CD8-positive, alpha-beta memory T cell (primary cell): ENCODE results near the gene HSPA14. TPM values are rescaled to one million over a fixed set of nuclear protein-coding genes. Genes with fewer than 3 reads are reported as not detected.
A peak's percentile ranks its signal among the peaks of the same experiment; 100 is the strongest.
"Not testable (repeated sequence)": the region's sequence is repeated elsewhere in the genome, so short reads cannot be mapped to it uniquely, and the experiment has no call there.

Experiments
- CTCF ChIA-PET: fragments of 350-600 bp; sonication (Branson Sonifier 250); formaldehyde crosslinking; loops from one replicate; lab custom pipeline; 2021; ENCODE audit warnings: antibody characterized with exemption; lab: Charles Lee
- POLR2A ChIA-PET: fragments of 350-600 bp; sonication (Branson Sonifier 250); formaldehyde crosslinking; loops from one replicate; lab custom pipeline; 2021; ENCODE audit warnings: antibody characterized with exemption; lab: Charles Lee
- DNase-seq, 5 donors: peaks; one replicate each; pipeline versions ENCODE4 v3.0.0 to v3.0.0-alpha.2; 2020 to 2022; ENCODE audit warnings: mixed read lengths in 1 of 5
- H3K27ac ChIP-seq: one replicate; pipeline ENCODE4 v1.7.0; 2013; ENCODE audit warnings: low read depth, mild to moderate bottlenecking, low read length, moderate library complexity
- H3K27me3 ChIP-seq: 2 replicates; pipeline ENCODE4 v1.7.0; 2013; ENCODE audit warnings: low read length, mild to moderate bottlenecking; ENCODE audit not compliant: insufficient read depth, poor library complexity, severe bottlenecking
- H3K36me3 ChIP-seq: 2 replicates; pipeline ENCODE4 v1.7.0; 2013; ENCODE audit warnings: mild to moderate bottlenecking, low read length, moderate library complexity; ENCODE audit not compliant: insufficient read depth
- H3K4me1 ChIP-seq: 2 replicates; pipeline ENCODE4 v1.7.0; 2013; ENCODE audit warnings: mild to moderate bottlenecking, low read length, moderate library complexity; ENCODE audit not compliant: insufficient read depth
- H3K4me3 ChIP-seq: 2 replicates; pipeline ENCODE4 v1.7.0; 2013; ENCODE audit warnings: mild to moderate bottlenecking, low read length
- H3K9me3 ChIP-seq: 2 replicates; pipeline ENCODE4 v1.7.0; 2013; ENCODE audit warnings: mild to moderate bottlenecking, low read length
- H3K27ac Mint-ChIP-seq, 8 donors: one replicate each; pipeline ENCODE4 v1.8.0; 2020 to 2021; ENCODE audit warnings: mixed read lengths in 8 of 8, mild to moderate bottlenecking in 6 of 8, inconsistent platforms in 3 of 8, moderate library complexity in 3 of 8
- H3K27me3 Mint-ChIP-seq, 2 donors: one replicate each; pipeline ENCODE4 v1.8.0; 2020 to 2021; ENCODE audit warnings: mixed read lengths in 2 of 2, mild to moderate bottlenecking in 1 of 2, moderate library complexity in 1 of 2
- H3K36me3 Mint-ChIP-seq, 3 donors: one replicate each; pipeline ENCODE4 v1.8.0; 2020 to 2021; ENCODE audit warnings: mixed read lengths in 3 of 3, inconsistent platforms in 1 of 3, mild to moderate bottlenecking in 1 of 3
- H3K4me1 Mint-ChIP-seq, 3 donors: one replicate each; pipeline ENCODE4 v1.8.0; 2020 to 2021; ENCODE audit warnings: mixed read lengths in 3 of 3, inconsistent platforms in 1 of 3, mild to moderate bottlenecking in 1 of 3
- H3K4me3 Mint-ChIP-seq, 7 donors: one replicate each; pipeline ENCODE4 v1.8.0; 2020 to 2021; ENCODE audit warnings: mixed read lengths in 7 of 7, mild to moderate bottlenecking in 6 of 7, moderate library complexity in 4 of 7, inconsistent platforms in 2 of 7
- H3K9me3 Mint-ChIP-seq, 5 donors: one replicate each; pipeline ENCODE4 v1.8.0; 2020 to 2022; ENCODE audit warnings: mixed read lengths in 5 of 5, mild to moderate bottlenecking in 3 of 5, moderate library complexity in 2 of 5, inconsistent platforms in 1 of 5
- polyA plus RNA-seq: library from polyadenylated mRNA; unstranded; fragments of 300-500 nt; fragmentation: Illumina TruSeq; gene quantifications from one replicate; pipeline ENCODE4 v1.2.3, GENCODE V29; 2021
- total RNA-seq, 2 experiments: library from RNA; stranded (reverse); gene quantifications; one replicate each; pipeline ENCODE4 v1.2.3, GENCODE V29; 2021

Gene HSPA14
- total and polyA plus RNA-seq, 3 experiments from 2014 or later, result 20.0 to 45.5 (median 43.3) TPM

- Histone ChIP-seq H3K27ac (no peak overlapping the region), H3K36me3 (no peaks in the 10 kb centered on the region), H3K9me3 (no peaks in the 10 kb centered on the region), H3K4me3 (no peak overlapping the region), H3K4me1 (peaks cover 9% of the 10 kb centered on the region), H3K27me3 (no peaks in the 10 kb centered on the region)
- no peak for DNase-seq
- ChIA-PET POLR2A (no interaction called here), CTCF (no interaction called here)
- Mint-ChIP-seq H3K4me3 (peak overlapping the region in 4 of 7 donors; percentile 47 to 84 (median 66)), H3K27ac (peak overlapping the region in 1 of 8 donors; percentile 95), H3K4me1 (peaks cover 3 to 22% (median 20%) of the 10 kb centered on the region in 3 donors), H3K36me3 (peaks cover 0 to 4% (median 0%) of the 10 kb centered on the region in 3 donors), H3K9me3 (no peaks in the 10 kb centered on the region), H3K27me3 (no peaks in the 10 kb centered on the region)
Observed at GRCh38 chr10:14812271-14812670, 25.8 kb upstream of the HSPA14 start.

DNA sequence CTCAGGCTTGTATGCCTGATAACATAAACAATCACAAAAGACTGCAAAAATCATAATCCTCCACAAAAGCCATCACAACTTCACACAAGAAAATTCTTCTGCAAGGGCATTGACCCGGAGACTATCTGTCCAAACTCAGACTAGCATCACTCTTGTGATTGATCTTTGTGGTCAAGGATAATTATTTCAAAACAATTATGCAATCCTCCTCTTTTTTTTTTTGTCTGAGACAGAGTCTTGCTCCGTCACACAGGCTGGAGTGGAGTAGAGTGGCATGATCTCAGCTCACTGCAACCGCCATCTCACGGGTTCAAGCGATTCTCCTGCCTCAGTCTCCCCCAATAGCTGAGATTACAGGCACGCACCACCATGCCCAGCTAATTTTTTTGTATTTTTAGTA, 22.4 kb upstream of the HSPA14 start:
- Histone ChIP-seq H3K27me3 (no peaks in the 10 kb centered on the region), H3K4me3 (no peak overlapping the region), H3K9me3 (no peaks in the 10 kb centered on the region), H3K36me3 (no peaks in the 10 kb centered on the region), H3K27ac (no peak overlapping the region), H3K4me1 (peaks cover 9% of the 10 kb centered on the region)
- DNase-seq, result no peak
- no peaks in the 10 kb centered on the region for H3K9me3 Mint-ChIP-seq
- peaks cover 0 to 4% (median 0%) of the 10 kb centered on the region in 3 donors for H3K36me3 Mint-ChIP-seq
- no peaks in the 10 kb centered on the region for H3K27me3 Mint-ChIP-seq
- H3K4me3 Mint-ChIP-seq, result no peak overlapping the region
- CTCF ChIA-PET, result no interaction called here
- POLR2A ChIA-PET, result no interaction called here
- peaks cover 3 to 22% (median 20%) of the 10 kb centered on the region in 3 donors for H3K4me1 Mint-ChIP-seq
- no peak overlapping the region for H3K27ac Mint-ChIP-seq

GRCh38 chr10:14816717-14817116, 21.4 kb upstream of the HSPA14 start:
- peaks cover 3 to 16% (median 16%) of the 10 kb centered on the region in 3 donors for H3K4me1 Mint-ChIP-seq
- H3K4me3 Mint-ChIP-seq, H3K27me3 ChIP-seq, H3K27ac ChIP-seq, H3K4me1 ChIP-seq, H3K36me3 ChIP-seq, H3K9me3 ChIP-seq, H3K27me3 Mint-ChIP-seq, DNase-seq, H3K9me3 Mint-ChIP-seq, POLR2A ChIA-PET, H3K27ac Mint-ChIP-seq, H3K36me3 Mint-ChIP-seq, H3K4me3 ChIP-seq: not testable (repeated sequence)
- CTCF ChIA-PET, result interaction anchor here (0.7 kb wide), 1 partner anchor 259 kb away, joined by 5 read pairs; no protein-coding TSS in a partner anchor

DNA sequence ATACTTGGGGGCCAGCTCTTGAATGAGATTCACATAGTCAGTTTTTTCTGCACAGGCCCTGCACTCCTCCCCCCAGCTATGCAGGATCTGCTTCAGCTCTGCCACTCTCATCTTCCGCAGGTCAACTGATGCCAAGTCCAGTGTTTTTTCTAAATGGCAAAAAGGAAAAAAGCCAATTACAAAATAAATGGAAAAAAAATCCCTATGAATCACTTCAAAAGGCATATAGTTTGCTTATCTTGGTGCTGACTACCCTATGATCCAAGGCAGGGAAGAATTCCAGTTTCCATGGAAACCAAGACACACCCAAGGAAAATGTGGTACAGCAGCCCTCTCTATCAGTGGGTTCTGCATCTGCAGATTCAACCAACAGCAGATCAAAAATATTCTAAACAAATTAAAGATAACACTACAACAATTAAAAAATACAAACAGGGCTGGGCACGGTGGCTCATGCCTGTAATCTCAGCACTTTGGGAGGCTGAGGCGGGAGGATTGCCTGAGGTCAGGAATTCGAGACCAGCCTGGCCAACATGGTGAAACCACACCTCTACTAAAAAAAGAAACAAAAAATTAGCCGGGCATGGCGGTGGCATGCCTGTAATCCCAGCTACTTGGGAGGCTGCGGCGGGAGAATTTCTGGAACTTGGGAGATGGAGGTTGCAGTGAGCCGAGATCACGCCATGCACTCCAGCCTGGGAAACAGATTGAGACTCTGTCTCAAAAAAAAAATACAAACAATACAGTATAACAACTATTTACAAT, 17.9 kb upstream of the HSPA14 start:
- ChIA-PET CTCF (interaction anchor here (0.8 to 0.9 kb wide), 2 partner anchors 321 to 332 kb away, joined by 3 read pairs; no protein-coding TSS in a partner anchor), POLR2A (no interaction called here)
- no peaks in the 10 kb centered on the region for H3K9me3 Mint-ChIP-seq
- peaks cover 0 to 4% (median 0%) of the 10 kb centered on the region in 3 donors for H3K36me3 Mint-ChIP-seq
- no peaks in the 10 kb centered on the region for H3K27me3 ChIP-seq
- H3K4me3 Mint-ChIP-seq, result no peak overlapping the region
- no peak overlapping the region for H3K4me3 ChIP-seq
- no peaks in the 10 kb centered on the region for H3K36me3 ChIP-seq
- H3K4me1 Mint-ChIP-seq, result peaks cover 0 to 6% (median 3%) of the 10 kb centered on the region in 3 donors
- no peaks in the 10 kb centered on the region for H3K9me3 ChIP-seq
- H3K27ac ChIP-seq, result no peak overlapping the region
- H3K4me1 ChIP-seq, result no peaks in the 10 kb centered on the region
- no peak for DNase-seq
- H3K27ac Mint-ChIP-seq, result no peak overlapping the region
- no peaks in the 10 kb centered on the region for H3K27me3 Mint-ChIP-seq

- Mint-ChIP-seq H3K4me1 (peaks cover 0 to 6% (median 3%) of the 10 kb centered on the region in 3 donors), H3K36me3 (peaks cover 0 to 4% (median 0%) of the 10 kb centered on the region in 3 donors), H3K9me3 (no peaks in the 10 kb centered on the region), H3K27ac (no peak overlapping the region), H3K4me3 (no peak overlapping the region), H3K27me3 (no peaks in the 10 kb centered on the region)
- ChIA-PET CTCF (no interaction called here), POLR2A (no interaction called here)
- Histone ChIP-seq H3K27ac (no peak overlapping the region), H3K9me3 (no peaks in the 10 kb centered on the region), H3K36me3 (no peaks in the 10 kb centered on the region), H3K4me3 (no peak overlapping the region), H3K4me1 (no peaks in the 10 kb centered on the region), H3K27me3 (no peaks in the 10 kb centered on the region)
- no peak for DNase-seq
Observed at GRCh38 chr10:14820775-14821154, 17.3 kb upstream of the HSPA14 start.

GRCh38 chr10:14821635-14822375, 16.3 kb upstream of the HSPA14 start:
- DNase-seq, result no peak

GRCh38 chr10:14822879-14823755, 15.0 kb upstream of the HSPA14 start:
- peaks cover 0 to 6% (median 3%) of the 10 kb centered on the region in 3 donors for H3K4me1 Mint-ChIP-seq
- POLR2A ChIA-PET, result interaction anchor here (0.7 to 1.0 kb wide), 2 partner anchors 235 to 280 kb away, joined by 3 read pairs; no protein-coding TSS in a partner anchor
- CTCF ChIA-PET, result interaction anchor here (0.8 to 2.6 kb wide), 18 partner anchors 14 to 627 kb away, joined by 3 to 11 read pairs (median 5); partner anchors contain the start of gene CDNF
- no peaks in the 10 kb centered on the region for H3K9me3 ChIP-seq
- H3K4me3 ChIP-seq, result no peak overlapping the region
- peak in 4 of 5 donors; percentile 13 to 58 (median 24) for DNase-seq
- H3K27ac Mint-ChIP-seq, result no peak overlapping the region
- H3K4me3 Mint-ChIP-seq, result no peak overlapping the region
- no peak overlapping the region for H3K27ac ChIP-seq
- H3K27me3 ChIP-seq, result no peaks in the 10 kb centered on the region
- no peaks in the 10 kb centered on the region for H3K9me3 Mint-ChIP-seq
- H3K36me3 ChIP-seq, result no peaks in the 10 kb centered on the region
- H3K36me3 Mint-ChIP-seq, result no peaks in the 10 kb centered on the region
- no peaks in the 10 kb centered on the region for H3K27me3 Mint-ChIP-seq
- no peaks in the 10 kb centered on the region for H3K4me1 ChIP-seq

More at GRCh38 chr10:14821635-14822375, 16.3 kb upstream of the HSPA14 start:
- Mint-ChIP-seq H3K9me3 (no peaks in the 10 kb centered on the region), H3K4me3 (no peak overlapping the region), H3K27ac (no peak overlapping the region), H3K36me3 (no peaks in the 10 kb centered on the region), H3K4me1 (peaks cover 0 to 6% (median 3%) of the 10 kb centered on the region in 3 donors), H3K27me3 (no peaks in the 10 kb centered on the region)
- Histone ChIP-seq H3K27ac (no peak overlapping the region), H3K4me1 (no peaks in the 10 kb centered on the region), H3K4me3 (no peak overlapping the region), H3K27me3 (no peaks in the 10 kb centered on the region), H3K9me3 (no peaks in the 10 kb centered on the region), H3K36me3 (no peaks in the 10 kb centered on the region)
- CTCF ChIA-PET, result interaction anchor here (0.8 to 2.6 kb wide), 10 partner anchors 20 to 626 kb away, joined by 3 to 11 read pairs (median 6); no protein-coding TSS in a partner anchor
- POLR2A ChIA-PET, result no interaction called here
